Keratinocyte (primary cell): ENCODE data around the gene CDH12.

Experiments
- CTCF ChIP-seq, 3 experiments: IDR thresholded peaks in 1 of 3; conservative IDR thresholded peaks in 1 of 3; optimal IDR thresholded peaks in 1 of 3; 2 replicates in 2 of 3; 3 replicates in 1 of 3; pipeline versions ENCODE3 to v1.5.1; 2011; ENCODE audit warnings: low read length in 3 of 3, mild to moderate bottlenecking in 3 of 3, moderate library complexity in 2 of 3, control low read depth in 1 of 3, inconsistent platforms in 1 of 3; ENCODE audit not compliant: insufficient read depth in 2 of 3; ENCODE audit errors: extremely low read depth in 1 of 3
- EZH2 ChIP-seq: IDR thresholded peaks from one replicate; pipeline ENCODE4 v1.6.1; 2012; ENCODE audit warnings: inconsistent platforms, mild to moderate bottlenecking, low read length, moderate library complexity

- TF ChIP-seq CTCF (optimal IDR thresholded peaks at IDR 0.05 in 1 of 3, IDR thresholded peaks at IDR 0.05 in 1 of 3, conservative IDR thresholded peaks at IDR 0.05 in 1 of 3; ENCODE audit: extremely low read depth in 1 of 3, insufficient read depth in 2 of 3, low read length in 3 of 3) (no peak), EZH2 (no peak)
Observed at GRCh38 chr5:21709770-21710169, 1143.4 kb downstream of the CDH12 start.
